HFF-Myc (cell line): Measurements from ENCODE around the gene ARHGEF10L.

Source experiments
- DNase-seq: peaks from one replicate; pipeline ENCODE4 v3.0.0-alpha.2; 2011; ENCODE audit warnings: low read depth; ENCODE audit errors: extremely low read depth
- H3K4me3 ChIP-seq: replicated peaks from 2 replicates; pipeline ENCODE4 v1.5.1; 2011; ENCODE audit warnings: low read depth, mild to moderate bottlenecking, control low read depth, low read length
- TF ChIP-seq, protein P1 (sequence below): IDR thresholded peaks from 2 replicates; pipeline ENCODE4 v1.5.1; 2012; ENCODE audit warnings: mild to moderate bottlenecking, low read depth, low read length, control low read depth; ENCODE audit errors: missing control alignments

Gene ARHGEF10L

DNA sequence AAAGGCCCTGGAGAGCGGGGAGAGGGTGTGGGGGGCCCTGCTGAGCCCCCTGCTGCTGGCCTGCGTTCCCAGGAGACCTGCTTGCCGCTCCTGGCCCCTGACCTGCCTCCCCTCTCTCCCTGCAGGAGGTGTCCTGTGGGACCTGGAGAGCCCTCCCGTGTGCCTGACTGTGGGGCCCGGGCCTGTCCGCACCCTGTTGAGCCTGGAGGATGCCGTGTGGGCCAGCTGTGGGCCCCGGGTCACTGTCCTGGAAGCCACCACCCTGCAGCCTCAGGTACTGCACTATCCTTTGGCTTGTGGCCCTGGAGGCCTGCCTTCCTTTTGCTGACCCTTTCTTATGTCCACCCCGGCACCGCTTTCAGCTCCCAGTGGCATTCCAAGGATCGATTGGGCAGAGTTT, 124.8 kb downstream of the ARHGEF10L start:
- TF ChIP-seq, protein P1, sequence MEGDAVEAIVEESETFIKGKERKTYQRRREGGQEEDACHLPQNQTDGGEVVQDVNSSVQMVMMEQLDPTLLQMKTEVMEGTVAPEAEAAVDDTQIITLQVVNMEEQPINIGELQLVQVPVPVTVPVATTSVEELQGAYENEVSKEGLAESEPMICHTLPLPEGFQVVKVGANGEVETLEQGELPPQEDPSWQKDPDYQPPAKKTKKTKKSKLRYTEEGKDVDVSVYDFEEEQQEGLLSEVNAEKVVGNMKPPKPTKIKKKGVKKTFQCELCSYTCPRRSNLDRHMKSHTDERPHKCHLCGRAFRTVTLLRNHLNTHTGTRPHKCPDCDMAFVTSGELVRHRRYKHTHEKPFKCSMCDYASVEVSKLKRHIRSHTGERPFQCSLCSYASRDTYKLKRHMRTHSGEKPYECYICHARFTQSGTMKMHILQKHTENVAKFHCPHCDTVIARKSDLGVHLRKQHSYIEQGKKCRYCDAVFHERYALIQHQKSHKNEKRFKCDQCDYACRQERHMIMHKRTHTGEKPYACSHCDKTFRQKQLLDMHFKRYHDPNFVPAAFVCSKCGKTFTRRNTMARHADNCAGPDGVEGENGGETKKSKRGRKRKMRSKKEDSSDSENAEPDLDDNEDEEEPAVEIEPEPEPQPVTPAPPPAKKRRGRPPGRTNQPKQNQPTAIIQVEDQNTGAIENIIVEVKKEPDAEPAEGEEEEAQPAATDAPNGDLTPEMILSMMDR = no peak
- no peak for DNase-seq
- no peak overlapping the region for H3K4me3 ChIP-seq

DNA sequence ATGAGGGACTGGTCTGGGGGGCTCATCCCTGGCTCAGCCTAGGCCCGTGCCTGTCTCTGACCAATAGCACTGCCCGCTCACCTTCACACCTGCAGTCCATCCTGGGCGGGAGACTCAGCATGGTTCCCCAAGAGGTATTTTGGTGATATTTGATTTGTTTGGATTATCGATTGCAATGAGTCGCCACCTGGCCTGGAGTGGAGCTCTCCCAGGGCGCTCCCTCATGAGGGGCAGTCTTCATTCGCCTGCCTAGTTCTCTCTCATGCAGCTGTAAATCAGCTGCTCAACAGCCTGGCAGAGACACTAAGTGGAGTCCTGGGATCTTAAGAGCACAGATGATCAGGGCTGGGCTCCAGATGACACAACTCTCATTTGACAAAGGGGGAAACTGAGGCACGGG, 125.6 kb downstream of the ARHGEF10L start:
- H3K4me3 ChIP-seq = no peak overlapping the region
- TF ChIP-seq, protein P1 = no peak
- no peak for DNase-seq

DNA sequence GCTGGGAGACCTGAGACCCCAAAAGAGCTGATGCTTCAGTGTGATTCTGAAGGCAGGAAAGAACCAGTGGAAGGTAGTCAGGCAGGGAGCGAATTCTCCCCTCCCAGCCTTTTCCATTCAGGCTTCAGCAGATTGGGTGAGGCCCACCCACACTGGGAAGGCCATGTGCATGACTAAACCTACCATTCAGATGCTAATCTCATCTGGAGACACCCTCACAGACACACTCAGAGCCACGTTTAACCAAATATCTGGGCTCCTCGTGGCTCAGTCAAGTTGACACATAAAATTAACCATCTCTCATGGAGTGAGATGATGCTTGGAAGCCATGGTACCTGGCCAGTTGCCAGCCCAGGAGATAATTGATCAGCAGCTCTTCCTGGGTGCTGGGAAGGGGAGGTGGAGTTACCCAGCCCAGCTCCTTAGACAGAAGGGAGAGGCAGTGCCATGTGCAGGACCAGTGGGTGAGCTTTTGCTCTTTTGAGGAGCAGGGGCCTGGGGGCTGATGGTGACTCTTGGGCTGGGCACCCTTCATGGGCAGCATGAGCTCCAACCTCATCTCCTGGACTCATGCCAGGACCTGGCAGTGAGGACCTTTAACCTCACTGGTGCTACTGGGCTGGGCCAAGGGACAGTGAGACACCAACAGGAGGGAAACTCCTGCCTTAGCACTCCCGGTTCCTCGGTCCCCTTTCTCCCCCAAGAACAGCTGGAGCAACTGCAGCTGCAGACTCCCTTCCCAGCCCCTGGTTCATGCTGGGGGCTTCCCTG, 126.6 kb downstream of the ARHGEF10L start:
- DNase-seq = no peak
- TF ChIP-seq, protein P1 = no peak
- no peak overlapping the region for H3K4me3 ChIP-seq

DNA sequence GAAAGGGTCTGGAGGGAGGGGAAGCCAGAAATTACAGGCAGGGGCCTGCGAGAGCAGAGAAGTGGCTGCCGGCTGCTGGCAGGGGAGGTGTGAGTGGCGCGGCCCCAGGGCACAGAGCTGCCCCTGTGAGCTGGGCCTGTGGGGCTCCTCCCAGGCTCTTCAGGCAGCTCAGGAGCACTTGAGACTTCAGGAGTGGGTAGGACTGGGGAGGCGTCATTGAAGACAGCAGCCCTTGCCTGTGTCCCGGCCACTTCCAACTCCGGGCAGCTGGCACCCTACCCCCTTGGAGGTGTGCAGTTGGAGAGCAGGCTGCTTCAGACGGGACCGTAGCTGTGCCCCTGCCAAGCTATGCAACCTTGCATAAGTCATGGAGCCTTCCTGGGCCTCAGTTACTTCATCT, 128.1 kb downstream of the ARHGEF10L start:
- no peak for DNase-seq
- TF ChIP-seq, protein P1 = no peak
- H3K4me3 ChIP-seq = no peak overlapping the region

DNA sequence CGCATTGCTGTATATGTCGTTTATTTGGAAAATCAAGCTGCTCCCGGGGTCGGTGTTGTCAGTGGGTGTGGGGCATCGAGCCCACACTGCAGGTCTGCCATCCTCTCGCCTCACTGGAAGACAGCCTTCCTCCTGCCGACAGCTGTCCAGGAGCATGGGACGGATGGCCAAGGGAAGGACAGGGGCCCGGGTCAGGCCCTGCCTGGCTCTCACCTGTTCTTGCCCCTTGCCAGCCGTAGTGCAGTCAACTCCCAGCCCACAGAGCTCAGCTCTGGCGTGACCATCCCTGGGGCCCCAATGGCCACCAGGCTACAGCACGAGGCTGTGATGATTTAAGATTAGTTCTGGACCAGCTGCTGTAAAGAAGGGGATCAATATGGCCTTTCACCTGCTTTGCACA, 128.7 kb downstream of the ARHGEF10L start:
- DNase-seq = no peak
- TF ChIP-seq, protein P1 = no peak
- H3K4me3 ChIP-seq = no peak overlapping the region

DNA sequence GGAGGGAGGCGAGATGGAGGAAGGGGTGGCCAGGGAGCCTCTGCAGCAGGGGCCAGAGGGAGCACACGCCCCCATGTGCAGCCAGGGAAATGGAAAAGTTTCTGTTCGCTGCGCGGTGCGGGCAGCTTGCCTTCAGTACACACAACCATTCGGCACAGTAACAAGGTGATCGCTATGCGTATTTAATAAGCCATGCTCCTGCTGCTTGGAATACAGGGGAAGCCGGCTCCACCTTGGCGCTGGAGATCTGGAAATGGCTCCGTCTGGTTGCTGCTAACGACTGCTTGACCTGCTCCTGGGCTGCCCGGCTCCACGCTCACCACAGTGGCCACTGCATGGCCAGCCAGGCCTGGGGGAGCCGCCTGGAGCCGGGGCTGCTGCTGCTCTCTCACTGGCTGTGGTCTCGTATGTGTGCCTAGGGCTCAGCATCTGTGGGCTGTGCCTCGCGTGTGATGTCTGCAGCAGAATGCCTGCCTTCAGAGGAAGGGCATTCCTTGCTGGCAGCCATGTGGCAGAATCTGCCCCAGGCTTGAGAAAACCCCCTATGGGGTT, 129.2 kb downstream of the ARHGEF10L start:
- no peak overlapping the region for H3K4me3 ChIP-seq
- no peak for DNase-seq
- TF ChIP-seq, protein P1 = no peak
